ENCODE data around the gene NPAS3. TPM values are rescaled to one million over a fixed set of nuclear protein-coding genes. Genes with fewer than 3 reads are reported as not detected.

The NPAS3 gene
- total RNA-seq, 6 experiments from 2014 or later = 0.11 to 0.83 (median 0.21) TPM; not detected in 2

GRCh38 chr14:33352821-33353220, 414.1 kb downstream of the NPAS3 start:
- Histone ChIP-seq H3K4me3 (no peak overlapping the region), H3K4me1 (no peaks in the 10 kb centered on the region), H3K36me3 (no peaks in the 10 kb centered on the region), H3K27ac (no peak overlapping the region), H3K27me3 (no peaks in the 10 kb centered on the region), H3K9me3 (no peaks in the 10 kb centered on the region)
- TF ChIP-seq CTCF (IDR thresholded peaks at IDR 0.05) (no peak), POLR2A (IDR thresholded peaks at IDR 0.05) (no peak)
- ATAC-seq (no peak), DNase-seq (no peak)
- intact Hi-C loops (cut with DNase I) = no loop called here

GRCh38 chr14:33356181-33356580, 417.5 kb downstream of the NPAS3 start:
- Histone ChIP-seq H3K27me3 (no peaks in the 10 kb centered on the region), H3K4me3 (no peak overlapping the region), H3K27ac (no peak overlapping the region), H3K9me3 (no peaks in the 10 kb centered on the region), H3K4me1 (no peaks in the 10 kb centered on the region), H3K36me3 (no peaks in the 10 kb centered on the region)
- ATAC-seq (no peak), DNase-seq (no peak)
- 69% methylated on average over 2 of the region's 2 CpGs for WGBS (ENCODE audit: insufficient coverage, low coverage, low lambda C conversion rate, missing lambda C conversion rate)
- no peak for TF ChIP-seq POLR2A (IDR thresholded peaks at IDR 0.05)
- TF ChIP-seq CTCF (IDR thresholded peaks at IDR 0.05) = no peak
- intact Hi-C loops (cut with DNase I) = no loop called here

GRCh38 chr14:33357225-33358010, 418.7 kb downstream of the NPAS3 start:
- H3K4me1 ChIP-seq = no peaks in the 10 kb centered on the region
- H3K27ac ChIP-seq = no peak overlapping the region
- intact Hi-C loops (cut with DNase I) = no loop called here
- H3K4me3 ChIP-seq = no peak overlapping the region
- H3K27me3 ChIP-seq = no peaks in the 10 kb centered on the region
- DNase-seq = no peak
- 67% methylated on average over 8 of the region's 8 CpGs for WGBS (ENCODE audit: insufficient coverage, low coverage, low lambda C conversion rate, missing lambda C conversion rate)
- no peak for TF ChIP-seq CTCF (IDR thresholded peaks at IDR 0.05)
- no peak for TF ChIP-seq POLR2A (IDR thresholded peaks at IDR 0.05)
- no peak for ATAC-seq
- H3K9me3 ChIP-seq = no peaks in the 10 kb centered on the region
- H3K36me3 ChIP-seq = no peaks in the 10 kb centered on the region

GRCh38 chr14:33359288-33359881, 420.7 kb downstream of the NPAS3 start:
- Histone ChIP-seq H3K9me3 (no peaks in the 10 kb centered on the region), H3K27ac (no peak overlapping the region), H3K4me3 (no peak overlapping the region), H3K4me1 (no peaks in the 10 kb centered on the region), H3K36me3 (no peaks in the 10 kb centered on the region), H3K27me3 (no peaks in the 10 kb centered on the region)
- intact Hi-C loops (cut with DNase I) = no loop called here
- ATAC-seq = no peak
- 53% methylated on average over 7 of the region's 7 CpGs for WGBS (ENCODE audit: insufficient coverage, low coverage, low lambda C conversion rate, missing lambda C conversion rate)
- no peak for DNase-seq
- TF ChIP-seq CTCF (IDR thresholded peaks at IDR 0.05) = no peak
- TF ChIP-seq POLR2A (IDR thresholded peaks at IDR 0.05) = no peak
